Naive B cell (primary cell): ENCODE data around the gene CRMP1. TPM values are rescaled to one million over a fixed set of nuclear protein-coding genes. Genes with fewer than 3 reads are reported as not detected.

Source experiments
- ATAC-seq, 2 donors: fragments of 150-1000 bp; cut with Tn5 transposase; 2 replicates each; pipeline ENCODE4 v1.10.0; 2021; ENCODE audit warnings: low read depth in 2 of 2, mild to moderate bottlenecking in 2 of 2, moderate library complexity in 2 of 2
- DNase-seq: peaks from one replicate; pipeline ENCODE4 v3.0.0; 2022
- H3K27ac Mint-ChIP-seq, 6 donors: one replicate each; pipeline ENCODE4 v1.8.0; 2020 to 2022; ENCODE audit warnings: mild to moderate bottlenecking in 6 of 6, mixed read lengths in 6 of 6, moderate library complexity in 5 of 6, inconsistent platforms in 2 of 6
- H3K27me3 Mint-ChIP-seq, 3 donors: one replicate each; pipeline ENCODE4 v1.8.0; 2021 to 2022; ENCODE audit warnings: mixed read lengths in 3 of 3, mild to moderate bottlenecking in 1 of 3
- H3K36me3 Mint-ChIP-seq, 2 donors: one replicate each; pipeline ENCODE4 v1.8.0; 2020 to 2022; ENCODE audit warnings: mixed read lengths in 2 of 2, inconsistent platforms in 1 of 2, mild to moderate bottlenecking in 1 of 2
- H3K4me1 Mint-ChIP-seq, 3 donors: one replicate each; pipeline ENCODE4 v1.8.0; 2020 to 2022; ENCODE audit warnings: mixed read lengths in 3 of 3, inconsistent platforms in 1 of 3, mild to moderate bottlenecking in 1 of 3, moderate library complexity in 1 of 3
- H3K4me3 Mint-ChIP-seq, 8 donors: one replicate each; pipeline ENCODE4 v1.8.0; 2020 to 2022; ENCODE audit warnings: mild to moderate bottlenecking in 8 of 8, mixed read lengths in 8 of 8, moderate library complexity in 8 of 8, inconsistent platforms in 2 of 8
- H3K9me3 Mint-ChIP-seq, 7 donors: one replicate each; pipeline ENCODE4 v1.8.0; 2020 to 2022; ENCODE audit warnings: mixed read lengths in 7 of 7, mild to moderate bottlenecking in 5 of 7, inconsistent platforms in 2 of 7, moderate library complexity in 1 of 7
- polyA plus RNA-seq, 6 donors: library from polyadenylated mRNA; unstranded; fragments of 300-500 nt; fragmentation: Illumina TruSeq; gene quantifications; one replicate each; pipeline ENCODE4 v1.2.3, GENCODE V29; 2021; ENCODE audit warnings: low read depth in 6 of 6

The CRMP1 gene
- polyA plus RNA-seq, 6 donors from 2014 or later, result 0.49 to 3.5 (median 1.3) TPM; not detected in 1

GRCh38 chr4:5881340-5881739, 11.5 kb downstream of the CRMP1 start:
- peaks cover 25 to 51% (median 46%) of the 10 kb centered on the region in 3 donors for H3K27me3 Mint-ChIP-seq
- H3K4me3 Mint-ChIP-seq, result no peak overlapping the region
- DNase-seq (no peak), ATAC-seq (no peak)
- H3K4me1 Mint-ChIP-seq, result peaks cover 23 to 35% (median 25%) of the 10 kb centered on the region in 3 donors
- H3K36me3 Mint-ChIP-seq, result peaks cover 0 to 8% of the 10 kb centered on the region in 2 donors
- H3K9me3 Mint-ChIP-seq, result peaks cover 0 to 13% (median 2%) of the 10 kb centered on the region in 7 donors
- no peak overlapping the region for H3K27ac Mint-ChIP-seq

- Mint-ChIP-seq H3K9me3 (peaks cover 0 to 13% (median 3%) of the 10 kb centered on the region in 7 donors), H3K4me3 (no peak overlapping the region), H3K4me1 (peaks cover 0 to 9% (median 0%) of the 10 kb centered on the region in 3 donors), H3K27me3 (peaks cover 38 to 50% (median 43%) of the 10 kb centered on the region in 3 donors), H3K27ac (no peak overlapping the region), H3K36me3 (peaks cover 0 to 15% of the 10 kb centered on the region in 2 donors)
- no peak for ATAC-seq
- no peak for DNase-seq
These were observed 14.5 kb downstream of the CRMP1 start for GRCh38 chr4:5878359-5878758.

- Mint-ChIP-seq H3K27ac (no peak overlapping the region), H3K27me3 (peaks cover 43 to 48% (median 44%) of the 10 kb centered on the region in 3 donors), H3K36me3 (peaks cover 0 to 21% of the 10 kb centered on the region in 2 donors), H3K9me3 (peaks cover 0 to 17% (median 5%) of the 10 kb centered on the region in 7 donors), H3K4me3 (peak overlapping the region in 1 of 8 donors; percentile 49), H3K4me1 (peaks cover 0 to 3% (median 0%) of the 10 kb centered on the region in 3 donors)
- DNase-seq (no peak), ATAC-seq (no peak)
These were observed 15.5 kb downstream of the CRMP1 start for GRCh38 chr4:5877392-5877791.

- Mint-ChIP-seq H3K4me1 (peaks cover 12 to 15% (median 15%) of the 10 kb centered on the region in 3 donors), H3K27me3 (peaks cover 41 to 49% (median 43%) of the 10 kb centered on the region in 3 donors), H3K27ac (no peak overlapping the region), H3K4me3 (no peak overlapping the region), H3K9me3 (peaks cover 0 to 17% (median 5%) of the 10 kb centered on the region in 7 donors), H3K36me3 (peaks cover 0 to 21% of the 10 kb centered on the region in 2 donors)
- no peak for DNase-seq
- no peak for ATAC-seq
These were observed 18.0 kb downstream of the CRMP1 start for GRCh38 chr4:5874811-5875449.

GRCh38 chr4:5870701-5871100, 22.2 kb downstream of the CRMP1 start:
- Mint-ChIP-seq H3K36me3 (peaks cover 0 to 13% of the 10 kb centered on the region in 2 donors), H3K27ac (peak overlapping the region in 2 of 6 donors; percentile 19 to 83), H3K4me1 (peaks cover 24 to 33% (median 31%) of the 10 kb centered on the region in 3 donors), H3K9me3 (peaks cover 0 to 14% (median 5%) of the 10 kb centered on the region in 7 donors), H3K27me3 (peaks cover 32 to 41% (median 35%) of the 10 kb centered on the region in 3 donors), H3K4me3 (peak overlapping the region in 6 of 8 donors; percentile 16 to 79 (median 27))
- DNase-seq, result no peak
- peak; percentile 46 to 71 for ATAC-seq

GRCh38 chr4:5869966-5870619, 22.8 kb downstream of the CRMP1 start:
- H3K9me3 Mint-ChIP-seq, result peaks cover 0 to 14% (median 5%) of the 10 kb centered on the region in 7 donors

GRCh38 chr4:5867866-5868265, 25.0 kb downstream of the CRMP1 start:
- H3K27me3 Mint-ChIP-seq, result peaks cover 21 to 26% (median 23%) of the 10 kb centered on the region in 3 donors
- no peak overlapping the region for H3K4me3 Mint-ChIP-seq
- DNase-seq (no peak), ATAC-seq (no peak)
- H3K27ac Mint-ChIP-seq, result no peak overlapping the region
- H3K4me1 Mint-ChIP-seq, result peaks cover 33 to 35% (median 35%) of the 10 kb centered on the region in 3 donors
- H3K9me3 Mint-ChIP-seq, result peaks cover 0 to 5% (median 0%) of the 10 kb centered on the region in 7 donors
- H3K36me3 Mint-ChIP-seq, result peaks cover 0 to under 1% of the 10 kb centered on the region in 2 donors

More at GRCh38 chr4:5869966-5870619, 22.8 kb downstream of the CRMP1 start:
- peaks cover 28 to 43% (median 33%) of the 10 kb centered on the region in 3 donors for H3K27me3 Mint-ChIP-seq
- ATAC-seq (peak in 1 of 2 donors; percentile 23), DNase-seq (no peak)
- H3K4me1 Mint-ChIP-seq, result peaks cover 25 to 35% (median 33%) of the 10 kb centered on the region in 3 donors
- H3K4me3 Mint-ChIP-seq, result peak overlapping the region in 6 of 8 donors; percentile 16 to 79 (median 27)
- H3K36me3 Mint-ChIP-seq, result peaks cover 0 to 13% of the 10 kb centered on the region in 2 donors
- H3K27ac Mint-ChIP-seq, result peak overlapping the region in 2 of 6 donors; percentile 19 to 83

- H3K9me3 Mint-ChIP-seq, result peaks cover 0 to 5% (median 0%) of the 10 kb centered on the region in 7 donors
- H3K27ac Mint-ChIP-seq, result no peak overlapping the region
- ATAC-seq, result no peak
- H3K36me3 Mint-ChIP-seq, result no peaks in the 10 kb centered on the region
- H3K4me1 Mint-ChIP-seq, result peaks cover 33 to 36% (median 35%) of the 10 kb centered on the region in 3 donors
- H3K27me3 Mint-ChIP-seq, result peaks cover 23 to 30% (median 24%) of the 10 kb centered on the region in 3 donors
- DNase-seq, result no peak
- H3K4me3 Mint-ChIP-seq, result peak overlapping the region in 2 of 8 donors; percentile 3 to 61
These were observed 25.8 kb downstream of the CRMP1 start for GRCh38 chr4:5866841-5867813.

GRCh38 chr4:5865896-5866599, 26.8 kb downstream of the CRMP1 start:
- H3K27me3 Mint-ChIP-seq, result peaks cover 23 to 29% (median 28%) of the 10 kb centered on the region in 3 donors
- H3K27ac Mint-ChIP-seq, result peak overlapping the region in 1 of 6 donors; percentile 67
- H3K36me3 Mint-ChIP-seq, result no peaks in the 10 kb centered on the region
- H3K4me3 Mint-ChIP-seq, result peak overlapping the region in 4 of 8 donors; percentile 18 to 57 (median 32)
- peak; percentile 48 to 61 for ATAC-seq
- DNase-seq, result no peak
- peaks cover 0 to 5% (median 0%) of the 10 kb centered on the region in 7 donors for H3K9me3 Mint-ChIP-seq
- H3K4me1 Mint-ChIP-seq, result peaks cover 32 to 33% (median 32%) of the 10 kb centered on the region in 3 donors

GRCh38 chr4:5863461-5864113, 29.3 kb downstream of the CRMP1 start:
- Mint-ChIP-seq H3K4me1 (peaks cover 17 to 21% (median 19%) of the 10 kb centered on the region in 3 donors), H3K4me3 (no peak overlapping the region), H3K27me3 (peaks cover 10 to 28% (median 13%) of the 10 kb centered on the region in 3 donors), H3K36me3 (no peaks in the 10 kb centered on the region), H3K27ac (peak overlapping the region in 1 of 6 donors; percentile 52), H3K9me3 (no peaks in the 10 kb centered on the region)
- ATAC-seq, result no peak
- DNase-seq, result no peak

GRCh38 chr4:5858020-5858769, 34.7 kb downstream of the CRMP1 start:
- DNase-seq (no peak), ATAC-seq (no peak)
- Mint-ChIP-seq H3K4me1 (peaks cover 0 to 2% (median 0%) of the 10 kb centered on the region in 3 donors), H3K9me3 (no peaks in the 10 kb centered on the region), H3K4me3 (no peak overlapping the region), H3K27ac (no peak overlapping the region), H3K27me3 (peaks cover 0 to 8% (median 7%) of the 10 kb centered on the region in 3 donors), H3K36me3 (no peaks in the 10 kb centered on the region)
